IPS-20b (cell line): ENCODE results near the gene ANKK1.

Experiments used
- H3K27ac ChIP-seq: one replicate; pipeline ENCODE4 v1.5.1; 2013; ENCODE audit warnings: low read length
- H3K27me3 ChIP-seq: 2 replicates; pipeline ENCODE4 v1.6.1; 2013; ENCODE audit warnings: mild to moderate bottlenecking, low read length, inconsistent platforms; ENCODE audit not compliant: insufficient read depth
- H3K36me3 ChIP-seq: 2 replicates; pipeline ENCODE4 v1.6.1; 2013; ENCODE audit warnings: low read depth, mild to moderate bottlenecking, inconsistent platforms, low read length, moderate library complexity; ENCODE audit not compliant: insufficient read depth
- H3K4me1 ChIP-seq: 2 replicates; pipeline ENCODE4 v1.6.1; 2013; ENCODE audit warnings: mild to moderate bottlenecking, control low read depth, inconsistent platforms, low read length, moderate library complexity; ENCODE audit not compliant: insufficient read depth
- H3K4me3 ChIP-seq: 2 replicates; pipeline ENCODE4 v1.5.1; 2013; ENCODE audit warnings: mild to moderate bottlenecking, low read length, inconsistent platforms
- H3K9ac ChIP-seq: 2 replicates; pipeline ENCODE4 v1.6.1; 2013; ENCODE audit warnings: low read depth, mild to moderate bottlenecking, inconsistent platforms, low read length, moderate library complexity
- H3K9me3 ChIP-seq: 2 replicates; pipeline ENCODE4 v1.6.1; 2013; ENCODE audit warnings: mild to moderate bottlenecking, low read depth, low read length, inconsistent platforms; ENCODE audit not compliant: insufficient read depth

The ANKK1 gene

DNA sequence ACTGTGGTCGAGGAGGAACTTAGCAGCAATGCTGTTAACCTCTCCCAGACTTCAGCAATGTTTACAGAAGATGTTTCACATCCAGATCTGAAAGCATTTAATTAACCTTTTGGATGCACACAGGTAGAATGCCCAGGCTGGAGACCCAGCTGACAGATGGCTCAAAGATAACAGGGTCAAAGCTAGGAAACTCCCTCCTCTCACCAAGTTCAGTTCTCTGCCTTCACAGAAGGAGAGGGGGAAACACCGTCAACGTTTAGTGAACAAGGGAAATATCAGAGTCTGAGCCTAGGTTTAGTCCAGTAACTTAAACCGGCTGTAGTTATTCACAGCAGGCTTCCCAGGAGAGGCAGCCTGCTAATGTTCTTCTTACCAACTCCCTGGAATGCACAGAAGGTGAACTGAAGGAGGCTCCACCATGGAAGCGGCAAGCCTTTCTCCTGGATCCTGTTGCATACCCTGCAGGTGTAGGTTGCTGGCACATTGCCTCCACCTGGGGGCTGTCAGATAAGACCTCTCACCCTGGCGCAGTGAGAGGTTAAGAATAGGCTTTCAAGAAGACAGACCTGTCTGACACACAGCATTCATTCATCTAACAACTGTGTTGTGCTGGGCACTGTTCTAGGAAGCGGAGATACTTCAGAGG lies 23.5 kb upstream of the ANKK1 start:
- Histone ChIP-seq H3K27ac (no peak overlapping the region), H3K9ac (no peak overlapping the region)

DNA sequence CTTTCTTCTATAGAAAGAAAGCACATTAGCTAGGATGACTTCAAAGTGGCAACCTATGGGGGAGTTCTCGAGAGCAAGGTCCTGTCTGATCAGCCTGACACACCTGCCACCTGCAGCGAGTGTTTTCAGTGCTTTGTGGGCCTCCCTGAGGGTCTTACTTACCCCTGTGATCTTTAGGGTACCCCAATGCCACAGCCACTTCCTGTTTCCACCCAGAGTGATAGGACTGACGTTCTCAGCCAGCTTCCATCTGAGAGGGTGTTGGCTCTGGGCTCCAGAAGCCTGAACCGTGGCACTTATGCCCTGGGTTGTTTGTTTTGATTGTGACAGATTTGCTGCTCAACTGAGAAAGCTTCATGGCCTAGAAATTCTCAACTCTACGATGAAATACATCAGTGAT lies 21.7 kb upstream of the ANKK1 start:
- H3K27ac ChIP-seq, result no peak overlapping the region
- no peaks in the 10 kb centered on the region for H3K9me3 ChIP-seq
- no peaks in the 10 kb centered on the region for H3K36me3 ChIP-seq
- no peak overlapping the region for H3K9ac ChIP-seq
- no peaks in the 10 kb centered on the region for H3K27me3 ChIP-seq
- H3K4me1 ChIP-seq, result no peaks in the 10 kb centered on the region
- no peak overlapping the region for H3K4me3 ChIP-seq

More for the DNA sequence above, 23.5 kb upstream of the ANKK1 start:
- no peaks in the 10 kb centered on the region for H3K36me3 ChIP-seq
- no peaks in the 10 kb centered on the region for H3K9me3 ChIP-seq
- no peaks in the 10 kb centered on the region for H3K4me1 ChIP-seq
- no peaks in the 10 kb centered on the region for H3K27me3 ChIP-seq
- H3K4me3 ChIP-seq, result no peak overlapping the region

DNA sequence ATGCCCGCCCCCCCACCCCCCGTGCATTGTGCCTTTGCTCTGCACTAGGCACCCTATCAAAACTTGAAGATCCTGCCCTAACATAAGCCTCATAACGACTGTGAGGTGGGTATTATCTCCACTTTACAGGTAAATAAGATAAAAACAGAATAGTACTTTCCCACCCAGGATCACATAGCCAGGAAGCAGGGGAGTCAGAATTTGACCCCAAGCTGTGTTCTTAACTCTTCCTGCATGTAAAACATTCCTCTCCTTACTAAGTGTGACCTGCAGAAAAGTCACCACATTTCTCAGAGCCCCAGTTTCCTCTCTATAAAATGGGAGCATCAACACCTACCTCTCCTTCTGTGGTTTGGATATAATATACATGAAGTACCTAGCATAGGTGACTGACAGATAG lies 18.2 kb upstream of the ANKK1 start:
- Histone ChIP-seq H3K27me3 (no peaks in the 10 kb centered on the region), H3K4me3 (no peak overlapping the region), H3K36me3 (no peaks in the 10 kb centered on the region), H3K27ac (no peak overlapping the region), H3K9ac (no peak overlapping the region), H3K4me1 (no peaks in the 10 kb centered on the region), H3K9me3 (no peaks in the 10 kb centered on the region)

DNA sequence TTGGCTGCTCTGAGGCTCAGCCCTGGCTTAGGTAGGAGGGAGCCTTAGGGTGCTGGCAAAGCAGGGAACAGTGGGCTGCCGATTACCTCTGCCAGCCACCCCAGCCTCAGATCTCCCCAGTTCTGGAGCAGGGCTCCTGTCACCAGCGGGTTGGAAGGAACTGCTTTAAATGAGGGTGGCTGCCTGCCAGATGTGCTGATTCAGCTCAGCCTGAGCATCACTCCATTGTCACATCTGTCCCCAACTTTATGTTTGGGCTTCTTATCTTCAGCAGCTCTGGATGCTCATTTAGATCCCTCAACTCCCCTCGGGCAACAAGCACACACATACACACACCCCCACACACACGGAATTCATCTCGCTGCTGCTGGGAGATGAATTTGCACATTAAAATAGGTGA lies 16.9 kb upstream of the ANKK1 start:
- Histone ChIP-seq H3K36me3 (no peaks in the 10 kb centered on the region), H3K27me3 (no peaks in the 10 kb centered on the region), H3K9me3 (no peaks in the 10 kb centered on the region), H3K9ac (no peak overlapping the region), H3K4me1 (no peaks in the 10 kb centered on the region), H3K27ac (no peak overlapping the region), H3K4me3 (no peak overlapping the region)

DNA sequence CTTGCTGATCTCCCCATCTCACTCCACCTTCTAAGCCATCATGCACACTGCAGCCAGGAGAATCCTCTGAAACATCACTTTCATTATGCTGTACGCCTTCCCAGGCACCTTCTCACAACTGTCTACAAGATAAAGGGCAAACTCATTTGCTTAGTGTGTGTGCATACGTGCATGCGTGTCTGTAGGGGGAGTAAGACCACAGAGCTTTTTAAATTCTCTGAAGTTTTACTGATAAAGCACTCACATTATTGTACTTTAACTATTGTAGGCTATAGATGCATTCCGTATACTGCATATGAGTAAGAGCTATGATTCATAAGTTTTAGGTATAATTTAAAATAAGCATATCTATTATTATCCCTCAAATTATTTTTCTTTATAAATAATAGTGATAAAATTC lies 15.3 kb upstream of the ANKK1 start:
- H3K36me3 ChIP-seq, result no peaks in the 10 kb centered on the region
- no peaks in the 10 kb centered on the region for H3K27me3 ChIP-seq
- no peaks in the 10 kb centered on the region for H3K9me3 ChIP-seq
- H3K27ac ChIP-seq, result no peak overlapping the region
- H3K4me3 ChIP-seq, result no peak overlapping the region
- H3K9ac ChIP-seq, result no peak overlapping the region
- H3K4me1 ChIP-seq, result no peaks in the 10 kb centered on the region

DNA sequence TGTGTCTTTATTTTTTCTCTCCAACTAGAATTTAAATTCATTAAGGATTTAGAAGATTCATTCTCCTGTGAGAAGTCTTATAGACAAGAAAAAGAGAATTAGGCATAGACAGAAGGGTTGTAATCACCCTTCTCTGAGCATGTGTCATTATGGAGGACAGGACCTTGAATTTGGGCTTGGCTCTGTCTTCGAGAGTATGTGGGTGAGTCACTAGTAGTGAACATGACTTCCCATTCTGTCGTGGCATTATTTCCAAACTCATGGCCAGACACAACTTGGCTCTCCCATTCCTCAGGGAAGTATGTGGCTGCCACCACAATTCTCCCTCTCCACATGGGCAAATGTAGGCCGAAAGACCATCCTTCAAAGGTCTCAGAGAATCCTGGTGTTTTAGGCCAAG lies 14.3 kb upstream of the ANKK1 start:
- H3K4me3 ChIP-seq, result no peak overlapping the region
- no peak overlapping the region for H3K27ac ChIP-seq
- peaks cover 7% of the 10 kb centered on the region for H3K4me1 ChIP-seq
- no peaks in the 10 kb centered on the region for H3K27me3 ChIP-seq
- H3K9me3 ChIP-seq, result no peaks in the 10 kb centered on the region
- H3K9ac ChIP-seq, result no peak overlapping the region
- H3K36me3 ChIP-seq, result no peaks in the 10 kb centered on the region

DNA sequence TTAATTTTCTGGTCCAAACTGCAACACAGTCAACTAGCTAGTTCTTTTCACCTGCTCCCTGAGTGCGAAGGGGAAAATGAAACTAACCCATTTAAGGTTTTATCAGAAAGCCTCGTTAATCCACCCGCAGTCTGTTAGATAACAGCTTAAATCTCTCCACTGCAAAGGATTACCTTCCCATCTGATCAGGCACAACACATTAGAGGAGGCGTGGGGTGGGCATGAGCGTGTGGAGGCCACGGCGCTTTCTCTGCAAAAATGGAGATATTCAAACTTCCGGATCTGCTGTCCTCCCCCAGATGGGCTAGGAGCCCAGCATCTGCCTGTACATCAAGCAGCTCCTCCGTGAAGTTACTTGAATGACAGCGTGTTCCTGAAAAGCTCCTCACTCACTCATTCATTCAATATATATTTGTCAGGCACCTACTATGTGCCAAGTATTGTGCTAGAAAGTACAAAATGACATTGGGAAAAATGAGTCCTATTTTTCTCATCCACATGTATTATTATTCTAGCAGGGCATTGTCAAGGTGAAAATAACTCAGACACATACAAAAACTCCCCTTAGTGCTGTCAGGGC lies 13.5 kb upstream of the ANKK1 start:
- no peak overlapping the region for H3K27ac ChIP-seq
- no peak overlapping the region for H3K4me3 ChIP-seq
- H3K9ac ChIP-seq, result no peak overlapping the region
- H3K4me1 ChIP-seq, result peaks cover 7% of the 10 kb centered on the region
- H3K9me3 ChIP-seq, result no peaks in the 10 kb centered on the region
- no peaks in the 10 kb centered on the region for H3K36me3 ChIP-seq
- H3K27me3 ChIP-seq, result no peaks in the 10 kb centered on the region

DNA sequence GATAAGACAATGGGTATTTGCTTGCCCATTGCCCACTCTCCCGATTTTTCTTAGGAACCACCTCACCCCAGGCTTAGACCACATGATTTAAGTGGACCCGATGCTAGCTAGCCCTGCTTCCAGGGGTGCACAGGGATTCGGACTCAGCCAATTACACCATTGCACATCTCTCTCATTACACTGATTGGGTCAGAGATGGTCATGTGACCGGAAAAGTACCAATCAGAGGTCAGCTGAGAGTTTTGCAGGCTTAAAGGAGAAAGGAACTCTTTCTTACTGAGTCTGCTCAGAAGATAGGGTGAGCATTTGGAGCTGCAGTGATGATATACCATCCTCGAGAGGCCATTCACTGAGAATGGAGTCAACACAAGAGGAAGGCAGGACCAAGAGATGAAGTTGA lies 12.2 kb upstream of the ANKK1 start:
- H3K27ac ChIP-seq, result no peak overlapping the region
- H3K9ac ChIP-seq, result no peak overlapping the region
- no peaks in the 10 kb centered on the region for H3K27me3 ChIP-seq

DNA sequence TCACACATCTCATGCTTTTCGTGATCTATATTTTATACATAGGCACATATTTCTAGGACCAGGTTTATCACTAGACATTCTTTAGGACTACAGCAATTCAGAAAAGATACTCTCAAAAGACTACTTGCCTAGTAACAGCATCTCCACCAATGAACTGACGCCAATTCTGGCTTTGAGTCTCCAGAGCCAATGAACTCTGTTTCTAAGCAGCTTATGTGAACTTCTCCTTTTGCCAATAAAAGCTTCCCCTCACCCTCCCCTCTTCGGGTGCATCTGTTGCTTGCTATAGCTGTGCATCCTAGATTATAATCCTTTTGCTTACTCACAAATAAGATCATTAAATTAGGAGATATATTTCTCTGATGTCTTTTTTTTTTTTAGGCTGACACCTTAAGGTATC lies 11.4 kb upstream of the ANKK1 start:
- Histone ChIP-seq H3K27ac (no peak overlapping the region), H3K36me3 (no peaks in the 10 kb centered on the region), H3K4me3 (no peak overlapping the region), H3K27me3 (no peaks in the 10 kb centered on the region), H3K9me3 (no peaks in the 10 kb centered on the region), H3K9ac (no peak overlapping the region), H3K4me1 (peaks cover 7% of the 10 kb centered on the region)

More for the DNA sequence above, 12.2 kb upstream of the ANKK1 start:
- no peaks in the 10 kb centered on the region for H3K9me3 ChIP-seq
- no peak overlapping the region for H3K4me3 ChIP-seq
- no peaks in the 10 kb centered on the region for H3K36me3 ChIP-seq
- H3K4me1 ChIP-seq, result peaks cover 7% of the 10 kb centered on the region

DNA sequence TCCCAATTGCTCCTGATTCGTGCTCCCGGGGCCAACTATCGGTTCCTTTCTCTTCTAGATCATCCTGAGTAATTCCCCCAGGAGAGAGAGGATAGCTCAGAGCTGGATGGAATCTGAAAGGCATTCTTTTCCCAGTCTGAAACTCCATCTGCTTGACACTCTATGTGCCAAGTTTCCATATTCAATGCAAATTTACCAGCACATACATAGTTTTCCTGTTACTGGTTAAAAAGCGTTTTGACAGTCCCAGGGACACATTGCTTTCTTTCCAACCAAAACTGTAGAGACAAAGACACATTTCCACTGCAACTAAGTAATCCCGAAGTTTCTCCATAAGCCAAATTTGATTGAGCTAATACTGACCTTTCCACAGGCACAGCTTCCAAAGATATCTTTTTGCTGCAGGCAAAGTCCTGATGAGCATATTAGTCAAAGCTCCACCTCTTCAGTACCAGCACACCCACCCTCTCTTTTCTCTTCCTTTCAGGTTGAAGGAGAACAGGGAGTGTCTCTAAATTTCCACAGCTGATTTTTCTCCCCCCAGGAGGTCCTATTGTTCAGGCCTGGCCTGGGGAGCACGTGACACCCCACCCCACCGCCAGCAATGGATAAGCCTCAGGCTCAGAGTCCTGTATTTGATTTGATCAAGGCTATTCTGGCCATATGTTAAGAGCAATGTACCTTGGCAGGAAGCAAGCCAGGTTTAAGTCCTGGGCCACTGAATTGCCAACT lies 9.7 kb upstream of the ANKK1 start:
- Histone ChIP-seq H3K36me3 (no peaks in the 10 kb centered on the region), H3K9ac (no peak overlapping the region), H3K27me3 (no peaks in the 10 kb centered on the region), H3K4me1 (peaks cover 7% of the 10 kb centered on the region), H3K9me3 (no peaks in the 10 kb centered on the region), H3K4me3 (no peak overlapping the region), H3K27ac (no peak overlapping the region)

DNA sequence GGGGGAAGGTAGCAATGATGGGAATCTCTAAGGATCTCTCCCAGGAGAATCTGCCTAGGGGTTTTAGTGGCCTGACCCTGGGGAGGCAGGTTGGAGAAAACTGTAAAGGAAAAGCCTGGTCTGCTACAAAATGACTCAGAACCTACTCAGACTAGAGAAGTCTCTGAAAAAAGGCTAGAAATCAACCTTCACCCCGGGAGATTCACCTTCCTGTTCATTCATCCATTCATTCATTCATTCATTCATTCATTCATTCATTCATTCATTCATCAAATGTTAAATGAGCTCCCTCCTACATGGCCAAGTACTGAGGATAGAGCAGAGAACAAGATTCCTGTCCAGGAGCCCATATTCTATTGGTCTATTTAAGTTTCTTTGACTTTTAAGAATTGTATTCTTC lies 8.9 kb upstream of the ANKK1 start:
- Histone ChIP-seq H3K27ac (no peak overlapping the region), H3K4me1 (peaks cover 7% of the 10 kb centered on the region), H3K27me3 (no peaks in the 10 kb centered on the region), H3K4me3 (no peak overlapping the region), H3K36me3 (no peaks in the 10 kb centered on the region), H3K9ac (no peak overlapping the region), H3K9me3 (no peaks in the 10 kb centered on the region)

DNA sequence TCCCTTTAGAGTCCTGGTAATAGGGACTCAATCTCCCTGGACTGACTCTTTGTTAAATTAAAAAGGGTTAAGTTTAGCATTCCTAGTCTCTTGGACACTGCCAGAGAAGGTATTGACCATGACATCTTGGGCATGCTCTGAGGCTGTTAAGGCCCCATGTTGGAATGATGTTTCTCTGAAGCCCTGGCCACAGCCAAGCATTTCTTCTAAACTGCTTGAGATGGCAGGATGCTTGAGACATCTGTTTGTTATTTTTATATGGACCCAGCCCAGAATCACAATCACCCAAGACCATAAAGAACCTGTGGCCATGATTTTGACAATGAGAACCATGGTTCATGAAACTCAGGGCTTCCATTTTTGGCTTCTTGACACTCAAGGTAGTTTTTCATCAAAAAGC lies 5.5 kb upstream of the ANKK1 start:
- peaks cover 7% of the 10 kb centered on the region for H3K4me1 ChIP-seq
- H3K9me3 ChIP-seq, result no peaks in the 10 kb centered on the region
- H3K27me3 ChIP-seq, result peaks cover 5% of the 10 kb centered on the region
- no peaks in the 10 kb centered on the region for H3K36me3 ChIP-seq
- H3K27ac ChIP-seq, result no peak overlapping the region
- H3K4me3 ChIP-seq, result no peak overlapping the region
- no peak overlapping the region for H3K9ac ChIP-seq
